Upper lobe of left lung (tissue), 4 donors: ENCODE measurements around the gene ACTL10.

ENCODE experiments used
- EP300 ChIP-seq, 4 donors: sonication (generic); formaldehyde crosslinking; IDR thresholded peaks; one replicate each; pipeline ENCODE4 v1.5.1; 2017; ENCODE audit warnings: antibody characterized with exemption in 4 of 4, control low read depth in 2 of 4
- POLR2A ChIP-seq, 4 donors: fragments of 450-650 bp; IDR thresholded peaks; one replicate each; pipeline ENCODE4 v1.5.1; 2016 to 2017; ENCODE audit warnings: antibody characterized with exemption in 4 of 4, mild to moderate bottlenecking in 2 of 4
- POLR2AphosphoS5 ChIP-seq, 2 donors: sonication (generic); formaldehyde crosslinking; IDR thresholded peaks; one replicate each; pipeline ENCODE4 v1.5.1; 2017; ENCODE audit warnings: antibody characterized with exemption in 2 of 2
- TF ChIP-seq, protein P1 (sequence below), 6 experiments: fragments of 450-650 bp in 4 of 6; fragments of 200-600 bp in 2 of 6; sonication (generic) in 2 of 6; IDR thresholded peaks; one replicate each; pipeline ENCODE4 v1.5.1; 2016 to 2019; ENCODE audit warnings: antibody characterized with exemption in 6 of 6

DNA sequence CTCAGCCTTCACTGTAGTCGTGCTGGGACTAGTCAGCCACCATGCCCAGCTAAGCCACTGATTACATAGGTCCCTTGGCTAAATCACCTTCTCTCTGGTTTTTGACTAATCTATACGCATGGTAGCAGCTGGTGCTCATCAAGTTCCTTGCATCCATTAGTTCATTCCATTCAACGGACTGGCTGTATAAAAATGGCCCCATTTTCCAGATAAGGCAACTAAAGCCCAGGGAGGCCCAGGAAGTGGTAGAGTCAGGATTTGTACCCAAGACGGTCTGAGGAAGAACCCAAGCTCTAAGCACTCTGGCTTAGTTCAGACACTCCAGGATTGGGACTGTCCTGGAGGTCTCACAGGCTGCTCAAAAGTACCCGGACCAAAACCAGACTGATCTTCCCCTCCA, 14.5 kb downstream of the ACTL10 start:
- TF ChIP-seq EP300 (IDR thresholded peaks at IDR 0.05) (no peak), POLR2A (IDR thresholded peaks at IDR 0.05) (no peak), POLR2AphosphoS5 (IDR thresholded peaks at IDR 0.05) (no peak)
- TF ChIP-seq, protein P1, sequence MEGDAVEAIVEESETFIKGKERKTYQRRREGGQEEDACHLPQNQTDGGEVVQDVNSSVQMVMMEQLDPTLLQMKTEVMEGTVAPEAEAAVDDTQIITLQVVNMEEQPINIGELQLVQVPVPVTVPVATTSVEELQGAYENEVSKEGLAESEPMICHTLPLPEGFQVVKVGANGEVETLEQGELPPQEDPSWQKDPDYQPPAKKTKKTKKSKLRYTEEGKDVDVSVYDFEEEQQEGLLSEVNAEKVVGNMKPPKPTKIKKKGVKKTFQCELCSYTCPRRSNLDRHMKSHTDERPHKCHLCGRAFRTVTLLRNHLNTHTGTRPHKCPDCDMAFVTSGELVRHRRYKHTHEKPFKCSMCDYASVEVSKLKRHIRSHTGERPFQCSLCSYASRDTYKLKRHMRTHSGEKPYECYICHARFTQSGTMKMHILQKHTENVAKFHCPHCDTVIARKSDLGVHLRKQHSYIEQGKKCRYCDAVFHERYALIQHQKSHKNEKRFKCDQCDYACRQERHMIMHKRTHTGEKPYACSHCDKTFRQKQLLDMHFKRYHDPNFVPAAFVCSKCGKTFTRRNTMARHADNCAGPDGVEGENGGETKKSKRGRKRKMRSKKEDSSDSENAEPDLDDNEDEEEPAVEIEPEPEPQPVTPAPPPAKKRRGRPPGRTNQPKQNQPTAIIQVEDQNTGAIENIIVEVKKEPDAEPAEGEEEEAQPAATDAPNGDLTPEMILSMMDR (IDR thresholded peaks at IDR 0.05) = no peak
